HEK293 (cell line): ENCODE measurements around the gene OR8D1.

Experiments used
- CTCF ChIP-seq: fragments of 450-650 bp; formaldehyde crosslinking; IDR thresholded peaks from 2 replicates; pipeline ENCODE4 v1.5.1; 2016; ENCODE audit warnings: missing biosample characterization, missing genetic modification characterization
- SP2 ChIP-seq: fragments of 450-650 bp; formaldehyde crosslinking; IDR thresholded peaks from 2 replicates; pipeline ENCODE4 v1.5.1; 2016; ENCODE audit warnings: missing biosample characterization, missing genetic modification characterization
- ZNF174 ChIP-seq: fragments of 450-650 bp; formaldehyde crosslinking; IDR thresholded peaks from 2 replicates; pipeline ENCODE4 v1.5.0; 2017; ENCODE audit warnings: missing biosample characterization, mild to moderate bottlenecking, missing genetic modification characterization
- ZNF391 ChIP-seq: fragments of 450-650 bp; formaldehyde crosslinking; IDR thresholded peaks from 2 replicates; pipeline ENCODE4 v1.5.1; 2016; ENCODE audit warnings: low read depth, missing biosample characterization, missing genetic modification characterization, borderline replicate concordance
- TF ChIP-seq, protein P1 (sequence below): fragments of 450-650 bp; formaldehyde crosslinking; IDR thresholded peaks from 2 replicates; pipeline ENCODE4 v1.5.1; 2016; ENCODE audit warnings: missing biosample characterization, missing genetic modification characterization
- TF ChIP-seq, protein P2 (sequence below): fragments of 450-650 bp; IDR thresholded peaks from 2 replicates; pipeline ENCODE4 v1.5.1; 2018; ENCODE audit warnings: missing biosample characterization, mild to moderate bottlenecking, missing genetic modification characterization

GRCh38 chr11:124311670-124312069, 2.1 kb downstream of the OR8D1 start:
- TF ChIP-seq ZNF174 (tag by site-specific recombination) (no peak), CTCF (tag by site-specific recombination) (no peak), ZNF391 (tag by site-specific recombination) (no peak), SP2 (tag by site-specific recombination) (no peak)
- TF ChIP-seq, protein P1, sequence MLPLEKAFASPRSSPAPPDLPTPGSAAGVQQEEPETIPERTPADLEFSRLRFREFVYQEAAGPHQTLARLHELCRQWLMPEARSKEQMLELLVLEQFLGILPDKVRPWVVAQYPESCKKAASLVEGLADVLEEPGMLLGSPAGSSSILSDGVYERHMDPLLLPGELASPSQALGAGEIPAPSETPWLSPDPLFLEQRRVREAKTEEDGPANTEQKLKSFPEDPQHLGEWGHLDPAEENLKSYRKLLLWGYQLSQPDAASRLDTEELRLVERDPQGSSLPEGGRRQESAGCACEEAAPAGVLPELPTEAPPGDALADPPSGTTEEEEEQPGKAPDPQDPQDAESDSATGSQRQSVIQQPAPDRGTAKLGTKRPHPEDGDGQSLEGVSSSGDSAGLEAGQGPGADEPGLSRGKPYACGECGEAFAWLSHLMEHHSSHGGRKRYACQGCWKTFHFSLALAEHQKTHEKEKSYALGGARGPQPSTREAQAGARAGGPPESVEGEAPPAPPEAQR (tag by site-specific recombination) = no peak
- TF ChIP-seq, protein P2, sequence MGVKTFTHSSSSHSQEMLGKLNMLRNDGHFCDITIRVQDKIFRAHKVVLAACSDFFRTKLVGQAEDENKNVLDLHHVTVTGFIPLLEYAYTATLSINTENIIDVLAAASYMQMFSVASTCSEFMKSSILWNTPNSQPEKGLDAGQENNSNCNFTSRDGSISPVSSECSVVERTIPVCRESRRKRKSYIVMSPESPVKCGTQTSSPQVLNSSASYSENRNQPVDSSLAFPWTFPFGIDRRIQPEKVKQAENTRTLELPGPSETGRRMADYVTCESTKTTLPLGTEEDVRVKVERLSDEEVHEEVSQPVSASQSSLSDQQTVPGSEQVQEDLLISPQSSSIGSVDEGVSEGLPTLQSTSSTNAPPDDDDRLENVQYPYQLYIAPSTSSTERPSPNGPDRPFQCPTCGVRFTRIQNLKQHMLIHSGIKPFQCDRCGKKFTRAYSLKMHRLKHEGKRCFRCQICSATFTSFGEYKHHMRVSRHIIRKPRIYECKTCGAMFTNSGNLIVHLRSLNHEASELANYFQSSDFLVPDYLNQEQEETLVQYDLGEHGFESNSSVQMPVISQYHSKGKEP = no peak
